ENCODE data around the gene ARHGAP8.

DNA sequence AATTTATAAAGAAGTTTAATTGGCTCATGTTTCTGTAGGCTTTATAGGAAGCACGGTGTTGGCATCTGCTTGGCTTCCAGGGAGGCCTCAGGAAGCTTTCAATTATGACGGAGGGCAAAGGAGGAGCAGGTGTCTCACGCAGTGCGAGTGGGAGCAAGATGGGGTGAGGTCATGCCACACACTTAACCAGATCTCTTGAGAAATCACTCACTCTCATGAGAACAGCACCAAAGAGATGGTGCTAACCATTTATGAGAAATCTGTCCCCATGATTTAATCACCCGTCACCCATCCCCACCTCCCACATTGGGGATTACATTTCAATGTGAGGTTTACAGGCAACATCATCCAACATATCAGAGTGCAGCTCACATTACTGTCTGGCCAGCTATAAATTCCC is 103.5 kb downstream of the ARHGAP8 start:
- TF ChIP-seq, protein P1, sequence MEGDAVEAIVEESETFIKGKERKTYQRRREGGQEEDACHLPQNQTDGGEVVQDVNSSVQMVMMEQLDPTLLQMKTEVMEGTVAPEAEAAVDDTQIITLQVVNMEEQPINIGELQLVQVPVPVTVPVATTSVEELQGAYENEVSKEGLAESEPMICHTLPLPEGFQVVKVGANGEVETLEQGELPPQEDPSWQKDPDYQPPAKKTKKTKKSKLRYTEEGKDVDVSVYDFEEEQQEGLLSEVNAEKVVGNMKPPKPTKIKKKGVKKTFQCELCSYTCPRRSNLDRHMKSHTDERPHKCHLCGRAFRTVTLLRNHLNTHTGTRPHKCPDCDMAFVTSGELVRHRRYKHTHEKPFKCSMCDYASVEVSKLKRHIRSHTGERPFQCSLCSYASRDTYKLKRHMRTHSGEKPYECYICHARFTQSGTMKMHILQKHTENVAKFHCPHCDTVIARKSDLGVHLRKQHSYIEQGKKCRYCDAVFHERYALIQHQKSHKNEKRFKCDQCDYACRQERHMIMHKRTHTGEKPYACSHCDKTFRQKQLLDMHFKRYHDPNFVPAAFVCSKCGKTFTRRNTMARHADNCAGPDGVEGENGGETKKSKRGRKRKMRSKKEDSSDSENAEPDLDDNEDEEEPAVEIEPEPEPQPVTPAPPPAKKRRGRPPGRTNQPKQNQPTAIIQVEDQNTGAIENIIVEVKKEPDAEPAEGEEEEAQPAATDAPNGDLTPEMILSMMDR (conservative IDR thresholded peaks at IDR 0.05; ENCODE audit: low read depth in 2 of 2): no peak
- TF ChIP-seq EZH2 (IDR thresholded peaks at IDR 0.05; ENCODE audit: low read depth, unreplicated experiment): no peak
- no peak for TF ChIP-seq POLR2AphosphoS5 (IDR thresholded peaks at IDR 0.05; ENCODE audit: low read depth)
- TF ChIP-seq STAT1 (IDR thresholded peaks at IDR 0.05; ENCODE audit: unreplicated experiment): no peak
- TF ChIP-seq ZNF114 (CRISPR knock-in tag; IDR thresholded peaks at IDR 0.05): no peak
